WTC11 (cell line): ENCODE data around the gene HES4.

Experiments used
- CREB1 ChIP-seq: sonication (generic); formaldehyde crosslinking; IDR thresholded peaks from 2 replicates; pipeline ENCODE4 v1.8.0; 2023; ENCODE audit warnings: mild to moderate bottlenecking, missing genetic modification reagents
- E2F5 ChIP-seq: sonication (generic); formaldehyde crosslinking; IDR thresholded peaks from 2 replicates; pipeline ENCODE4 v1.8.1; 2022; ENCODE audit warnings: mild to moderate bottlenecking, moderate library complexity, missing genetic modification reagents
- MAX ChIP-seq: sonication (generic); formaldehyde crosslinking; IDR thresholded peaks from 2 replicates; pipeline ENCODE4 v1.8.0; 2022; ENCODE audit warnings: mild to moderate bottlenecking, missing genetic modification reagents
- RELA ChIP-seq: sonication (generic); formaldehyde crosslinking; IDR thresholded peaks from 2 replicates; pipeline ENCODE4 v1.8.1; 2022; ENCODE audit warnings: missing genetic modification reagents, mild to moderate bottlenecking, borderline replicate concordance
- TF ChIP-seq, protein P1 (sequence below): fragments of 200-600 bp; IDR thresholded peaks from 2 replicates; pipeline ENCODE4 v1.8.0; 2022; ENCODE audit warnings: antibody characterized with exemption

DNA sequence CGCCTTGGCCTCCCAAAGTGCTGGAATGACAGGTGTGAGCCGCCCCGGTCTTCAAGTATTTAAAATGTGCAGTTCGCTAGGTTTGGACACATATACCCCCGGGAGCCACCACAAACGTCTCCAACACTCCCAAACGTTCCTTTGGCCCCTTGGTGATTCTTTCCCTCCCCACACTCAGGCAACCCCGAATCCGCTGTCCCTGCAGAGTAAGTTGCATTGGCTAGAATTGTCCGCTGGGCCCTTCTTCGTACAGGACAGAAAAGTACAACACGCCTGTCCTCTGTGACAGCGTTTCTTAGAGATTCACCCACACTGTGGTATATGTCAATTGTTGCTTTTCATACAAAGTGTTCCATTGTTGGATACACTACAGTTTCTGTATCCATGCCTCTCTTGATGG, 14.8 kb downstream of the HES4 start:
- TF ChIP-seq CREB1 (CRISPR knock-in tag) (no peak), E2F5 (CRISPR knock-in tag) (no peak), MAX (CRISPR knock-in tag) (no peak), RELA (CRISPR knock-in tag) (no peak)
- TF ChIP-seq, protein P1, sequence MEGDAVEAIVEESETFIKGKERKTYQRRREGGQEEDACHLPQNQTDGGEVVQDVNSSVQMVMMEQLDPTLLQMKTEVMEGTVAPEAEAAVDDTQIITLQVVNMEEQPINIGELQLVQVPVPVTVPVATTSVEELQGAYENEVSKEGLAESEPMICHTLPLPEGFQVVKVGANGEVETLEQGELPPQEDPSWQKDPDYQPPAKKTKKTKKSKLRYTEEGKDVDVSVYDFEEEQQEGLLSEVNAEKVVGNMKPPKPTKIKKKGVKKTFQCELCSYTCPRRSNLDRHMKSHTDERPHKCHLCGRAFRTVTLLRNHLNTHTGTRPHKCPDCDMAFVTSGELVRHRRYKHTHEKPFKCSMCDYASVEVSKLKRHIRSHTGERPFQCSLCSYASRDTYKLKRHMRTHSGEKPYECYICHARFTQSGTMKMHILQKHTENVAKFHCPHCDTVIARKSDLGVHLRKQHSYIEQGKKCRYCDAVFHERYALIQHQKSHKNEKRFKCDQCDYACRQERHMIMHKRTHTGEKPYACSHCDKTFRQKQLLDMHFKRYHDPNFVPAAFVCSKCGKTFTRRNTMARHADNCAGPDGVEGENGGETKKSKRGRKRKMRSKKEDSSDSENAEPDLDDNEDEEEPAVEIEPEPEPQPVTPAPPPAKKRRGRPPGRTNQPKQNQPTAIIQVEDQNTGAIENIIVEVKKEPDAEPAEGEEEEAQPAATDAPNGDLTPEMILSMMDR, result no peak
